Subcutaneous adipose tissue (tissue), 4 donors: ENCODE data around the gene WDPCP. TPM values are rescaled to one million over a fixed set of nuclear protein-coding genes. Genes with fewer than 3 reads are reported as not detected.

Experiments used
- total RNA-seq, 4 donors: library from RNA; depleted of rRNA; stranded (reverse); fragments of >200 nt; gene quantifications; one replicate each; pipeline ENCODE4 v1.1.0, GENCODE V29; 2016
- TF ChIP-seq, protein P1 (sequence below): fragments of 450-650 bp; IDR thresholded peaks from one replicate; pipeline ENCODE4 v1.5.1; 2016; ENCODE audit warnings: low read depth, mild to moderate bottlenecking, control low read depth, antibody characterized with exemption, moderate library complexity

Gene WDPCP
- total RNA-seq, 4 donors from 2014 or later: 19.5 to 29.5 (median 22.9) TPM

DNA sequence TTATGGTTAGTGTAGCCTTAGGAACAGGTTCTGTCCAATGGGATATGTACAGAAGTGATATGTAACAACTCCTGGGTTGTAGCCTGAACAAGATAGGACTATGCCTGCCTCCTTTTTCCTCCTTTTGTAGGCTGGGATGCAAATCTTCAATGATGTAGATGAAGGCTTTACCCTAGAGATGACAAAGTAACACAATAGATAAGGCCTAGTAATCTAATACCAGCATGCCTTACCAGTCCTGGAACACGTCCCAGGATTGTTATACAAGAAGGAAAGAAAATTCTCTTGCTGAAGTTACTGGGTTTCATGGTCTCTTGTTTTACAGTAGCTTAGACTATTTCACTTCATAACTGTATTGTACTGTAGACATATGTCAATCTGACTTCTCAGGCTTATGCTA is 345.5 kb downstream of the WDPCP start:
- TF ChIP-seq, protein P1, sequence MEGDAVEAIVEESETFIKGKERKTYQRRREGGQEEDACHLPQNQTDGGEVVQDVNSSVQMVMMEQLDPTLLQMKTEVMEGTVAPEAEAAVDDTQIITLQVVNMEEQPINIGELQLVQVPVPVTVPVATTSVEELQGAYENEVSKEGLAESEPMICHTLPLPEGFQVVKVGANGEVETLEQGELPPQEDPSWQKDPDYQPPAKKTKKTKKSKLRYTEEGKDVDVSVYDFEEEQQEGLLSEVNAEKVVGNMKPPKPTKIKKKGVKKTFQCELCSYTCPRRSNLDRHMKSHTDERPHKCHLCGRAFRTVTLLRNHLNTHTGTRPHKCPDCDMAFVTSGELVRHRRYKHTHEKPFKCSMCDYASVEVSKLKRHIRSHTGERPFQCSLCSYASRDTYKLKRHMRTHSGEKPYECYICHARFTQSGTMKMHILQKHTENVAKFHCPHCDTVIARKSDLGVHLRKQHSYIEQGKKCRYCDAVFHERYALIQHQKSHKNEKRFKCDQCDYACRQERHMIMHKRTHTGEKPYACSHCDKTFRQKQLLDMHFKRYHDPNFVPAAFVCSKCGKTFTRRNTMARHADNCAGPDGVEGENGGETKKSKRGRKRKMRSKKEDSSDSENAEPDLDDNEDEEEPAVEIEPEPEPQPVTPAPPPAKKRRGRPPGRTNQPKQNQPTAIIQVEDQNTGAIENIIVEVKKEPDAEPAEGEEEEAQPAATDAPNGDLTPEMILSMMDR: no peak

DNA sequence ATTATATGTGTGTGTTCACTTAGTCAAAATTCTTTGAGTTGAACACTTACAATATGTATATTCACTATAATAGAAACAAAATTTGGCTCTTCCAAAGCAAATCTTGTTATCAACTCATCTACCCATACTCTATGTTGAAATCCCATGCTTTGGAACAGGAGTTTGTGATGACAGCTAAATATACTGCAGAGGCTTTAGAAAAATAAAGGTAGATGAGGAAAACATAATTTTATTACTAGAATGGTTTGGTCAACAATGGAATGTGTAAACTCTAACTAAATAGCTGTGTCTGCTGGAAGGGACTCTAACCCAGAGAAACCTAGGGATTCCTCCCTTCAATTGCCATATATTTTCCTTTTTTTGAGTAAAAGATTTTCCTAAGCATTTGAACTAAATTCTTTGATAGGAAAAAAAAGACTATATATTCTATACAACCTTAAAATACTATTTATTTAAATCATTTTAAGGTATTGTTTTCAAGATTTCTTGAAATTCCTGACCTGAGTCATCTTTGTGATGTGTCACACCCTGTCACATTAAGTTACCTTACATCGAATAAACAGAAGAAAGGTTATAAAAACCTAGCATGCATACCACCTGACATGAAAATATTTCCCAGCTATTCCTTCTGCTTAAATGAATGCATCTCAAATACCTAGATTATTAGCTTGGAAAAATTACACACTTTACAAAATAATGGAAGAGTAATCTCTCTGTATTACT is 362.2 kb downstream of the WDPCP start:
- TF ChIP-seq, protein P1: no peak

DNA sequence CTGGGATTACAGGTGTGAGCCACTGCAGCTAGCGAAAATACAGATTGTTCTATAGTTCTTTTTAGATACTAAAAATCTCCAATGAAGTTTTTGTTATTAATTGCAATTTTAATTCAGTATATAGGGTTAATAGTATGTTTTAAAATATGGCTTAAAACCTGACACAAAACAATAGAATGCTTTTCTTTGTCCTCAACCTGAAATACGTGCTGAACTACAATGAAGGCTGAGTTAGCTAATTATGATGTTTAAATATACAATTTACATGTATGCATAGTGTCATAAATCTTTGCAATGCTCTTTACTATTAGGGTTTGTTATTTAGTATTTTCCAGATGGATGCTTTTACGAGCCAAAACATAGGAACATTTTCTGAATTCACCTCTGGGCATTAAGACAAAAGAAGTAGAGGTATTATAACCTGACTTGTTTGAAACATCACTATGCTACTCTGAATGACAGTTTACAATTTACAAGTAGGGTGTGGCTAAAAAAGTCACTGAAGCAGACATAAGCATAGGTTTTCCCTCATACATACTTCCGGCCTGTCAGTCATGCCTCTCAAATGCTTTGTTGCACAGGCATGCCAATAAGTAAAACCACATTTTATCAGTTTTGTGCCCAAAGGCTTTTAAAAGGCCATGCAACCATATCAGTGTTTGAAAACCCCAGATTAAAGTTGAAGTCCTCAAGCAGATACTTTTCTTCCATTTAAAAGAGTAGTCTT is 369.3 kb downstream of the WDPCP start:
- TF ChIP-seq, protein P1: no peak

DNA sequence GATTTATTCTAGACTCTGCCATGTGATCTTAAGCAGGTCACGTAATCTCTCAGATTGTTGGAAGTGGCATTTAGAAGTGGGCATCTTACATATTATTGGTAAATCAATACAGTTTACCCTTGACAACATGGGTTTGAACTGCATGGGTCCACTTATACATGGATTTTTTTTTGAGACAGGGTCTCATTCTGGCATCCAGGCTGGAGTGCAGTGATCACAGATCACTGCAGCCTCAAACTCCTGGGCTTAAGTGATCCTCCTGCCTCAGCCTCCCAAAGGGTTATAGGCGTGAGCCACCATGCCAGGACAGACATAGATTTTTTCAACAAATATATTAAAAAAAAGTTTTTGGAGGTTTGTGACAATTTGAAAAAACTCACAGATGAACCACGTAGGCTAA is 393.0 kb downstream of the WDPCP start:
- TF ChIP-seq, protein P1: no peak

DNA sequence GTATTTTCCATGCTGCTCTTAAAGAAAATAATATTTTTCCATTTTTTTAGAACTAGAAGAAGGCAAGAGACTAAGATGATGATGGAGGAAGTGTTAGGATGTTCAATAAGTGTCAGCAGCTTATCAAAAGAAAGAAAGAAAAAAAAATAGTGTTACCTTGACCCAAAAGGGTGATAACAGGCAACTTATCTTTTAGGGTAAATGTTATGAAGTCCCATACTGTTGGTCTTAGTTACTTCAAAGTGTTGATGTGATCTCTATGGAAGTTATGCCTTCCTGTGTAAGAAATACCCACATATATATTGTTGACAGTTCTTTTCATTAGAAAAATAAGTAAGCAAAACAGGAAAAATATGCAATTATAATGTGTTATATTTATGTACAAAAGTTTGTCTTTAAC is 394.1 kb downstream of the WDPCP start:
- TF ChIP-seq, protein P1: no peak

DNA sequence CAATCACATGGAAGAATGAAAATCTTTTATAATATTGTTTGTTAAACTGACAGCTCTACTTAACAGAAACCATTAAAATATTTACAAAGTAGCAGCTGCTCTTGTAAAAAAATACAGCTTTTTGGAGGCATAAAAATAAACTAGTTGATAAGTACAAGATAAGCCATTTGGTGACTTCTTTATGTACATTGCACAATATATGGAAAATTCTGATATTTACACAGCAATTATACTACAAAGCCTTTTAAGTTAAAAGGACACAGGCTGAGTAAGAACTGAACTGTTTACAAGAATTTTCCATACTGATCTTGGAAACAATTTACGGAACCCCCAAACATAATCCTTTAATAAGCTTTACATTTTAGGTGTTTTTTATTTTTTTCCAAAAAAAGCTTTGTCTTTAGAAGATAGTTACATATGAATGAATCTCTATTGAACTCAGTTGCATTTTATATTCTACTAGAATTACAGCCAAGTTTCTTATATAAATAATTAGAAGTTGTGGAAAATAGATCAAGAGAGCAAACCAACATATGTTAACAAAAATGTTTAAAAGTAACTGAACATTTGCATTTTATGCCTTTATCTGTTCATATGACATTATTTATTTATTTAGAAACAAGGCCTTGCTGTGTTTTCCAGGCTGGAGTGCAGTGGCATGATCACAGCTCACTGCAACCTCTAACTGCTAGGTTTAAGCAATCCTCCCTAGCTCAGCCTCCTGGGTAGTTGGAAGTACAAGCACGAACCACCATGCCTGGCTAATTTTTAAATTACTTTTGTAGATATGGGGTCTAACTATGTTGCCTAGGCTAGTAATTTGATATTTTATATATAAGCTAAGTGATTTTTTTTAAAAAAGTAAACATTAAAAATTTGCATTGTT is 395.1 kb downstream of the WDPCP start:
- TF ChIP-seq, protein P1: no peak
